Adrenal gland (tissue), 12 donors: ENCODE results near the gene BMP15. TPM values are rescaled to one million over a fixed set of nuclear protein-coding genes. Genes with fewer than 3 reads are reported as not detected.

Experiments used
- DNase-seq, 7 donors: peaks; one replicate each; pipeline ENCODE4 v3.0.0-alpha.2; 2019 to 2020
- H3K27ac ChIP-seq, 5 donors: fragments of 200-600 bp; sonication (generic) in 4 of 5; 1 replicate in 3 of 5; 2 replicates in 2 of 5; pipeline versions ENCODE4 v1.5.1 to v1.8.0; 2016 to 2020; ENCODE audit warnings: mild to moderate bottlenecking in 1 of 5
- H3K27me3 ChIP-seq: fragments of 200-600 bp; 2 replicates; pipeline ENCODE4 v1.8.0; 2021
- H3K36me3 ChIP-seq, 2 donors: fragments of 200-600 bp; replicated peaks in 1 of 2; 1 replicate in 1 of 2; 2 replicates in 1 of 2; pipeline versions ENCODE4 v1.5.1 to v1.8.0; 2018 to 2022
- H3K4me1 ChIP-seq, 2 donors: fragments of 200-600 bp; replicated peaks in 1 of 2; 1 replicate in 1 of 2; 2 replicates in 1 of 2; pipeline versions ENCODE4 v1.5.1 to v1.8.0; 2018 to 2021
- H3K4me3 ChIP-seq, 4 donors: fragments of 200-600 bp; sonication (generic) in 3 of 4; one replicate each; pipeline ENCODE4 v1.5.1; 2016 to 2018
- H3K9me3 ChIP-seq, 3 donors: fragments of 200-600 bp; sonication (generic) in 1 of 3; replicated peaks in 1 of 3; 1 replicate in 2 of 3; 2 replicates in 1 of 3; pipeline versions ENCODE4 v1.5.1 to v1.8.0; 2016 to 2021
- POLR2A ChIP-seq, 2 donors: fragments of 450-650 bp; IDR thresholded peaks; one replicate each; pipeline ENCODE4 v1.6.1; 2017; ENCODE audit warnings: antibody characterized with exemption in 2 of 2, mild to moderate bottlenecking in 2 of 2, moderate library complexity in 1 of 2
- WGBS, 4 donors: extraction: QIAGEN DNeasy Blood & Tissue Kit in 2 of 4; methylation state at CpG; one replicate each; pipeline versions ENCODE4 v1.1.5 to v1.1.7; 2013 to 2017; 5-methylcytosine and 5-hydroxymethylcytosine counted together
- intact Hi-C, 2 donors: fragments of 100-400 bp; cut with DNase I; formaldehyde crosslinking; loops; one replicate each; pipeline versions ENCODE4 v1.14.1 to v1.15.0; 2022 to 2023
- polyA plus RNA-seq, 3 donors: library from polyadenylated mRNA; stranded (reverse); fragments of 200-250 nt in 2 of 3; fragments of 350-450 nt in 1 of 3; fragmentation: Illumina TruSeq in 1 of 3; extraction: RNeasy Lipid Tissue Mini Kit (QIAGEN cat#74804) in 1 of 3; gene quantifications; one replicate each; pipeline ENCODE4 v1.2.3, GENCODE V29; 2013 to 2014
- total RNA-seq, 9 donors: library from RNA; depleted of rRNA in 4 of 9; stranded (reverse); fragments of >200 nt in 4 of 9; fragments of 120-200 nt in 1 of 9; fragmentation: NEBNext Ultra II Directional in 1 of 9; extraction: Animal tissue kit (Norgen Biotek cat#: 25700) in 1 of 9; gene quantifications; one replicate each; pipeline versions ENCODE4 v1.1.0 to v1.2.4, GENCODE V29; 2013 to 2023
- TF ChIP-seq, protein P1 (sequence below), 6 experiments: fragments of 450-650 bp in 4 of 6; fragments of 200-600 bp in 2 of 6; sonication (generic) in 1 of 6; IDR thresholded peaks; 1 replicate in 5 of 6; 2 replicates in 1 of 6; pipeline versions ENCODE4 v1.5.1 to v1.8.0; 2016 to 2021; ENCODE audit warnings: antibody characterized with exemption in 6 of 6, mild to moderate bottlenecking in 2 of 6, moderate library complexity in 1 of 6
- donor health status: healthy with polysubstance abuse.
- donor health status: Bipolar disorder and iron deficiency.
- donor health status: DM: yes; HTN: yes; CAD: no.
- donor health status: DM: no; HTN: no; CAD: no.
- donor health status: DM: no; HTN: no; CAD: no.
- donor health status: DM: yes; HTN: yes; CAD: no.

Gene BMP15
- total and polyA plus RNA-seq, 12 donors = not detected

DNA sequence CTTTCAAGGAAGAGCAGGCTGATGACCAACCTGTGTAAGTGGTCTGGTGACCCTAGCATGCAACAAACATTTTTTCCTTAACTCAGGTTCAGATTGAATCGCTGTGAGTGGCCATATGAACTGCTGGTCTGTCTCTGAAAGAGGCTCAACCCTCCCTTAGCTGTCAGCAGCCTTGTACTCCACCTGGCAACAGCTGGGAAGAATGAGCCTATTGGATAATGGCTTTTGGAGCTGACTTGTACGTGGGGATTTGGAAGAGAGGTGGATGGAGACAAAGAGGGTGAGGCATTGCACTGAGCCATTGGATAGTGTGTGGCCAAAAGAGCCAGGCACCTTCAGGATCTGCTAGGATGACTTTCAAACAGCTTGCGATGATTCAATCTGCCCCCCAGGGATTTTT, 35.7 kb upstream of the BMP15 start:
- Histone ChIP-seq H3K36me3 (no peaks in the 10 kb centered on the region), H3K27me3 (peaks cover 35% of the 10 kb centered on the region), H3K9me3 (no peaks in the 10 kb centered on the region), H3K4me3 (no peak overlapping the region), H3K27ac (no peak overlapping the region), H3K4me1 (no peaks in the 10 kb centered on the region)
- TF ChIP-seq, protein P1, sequence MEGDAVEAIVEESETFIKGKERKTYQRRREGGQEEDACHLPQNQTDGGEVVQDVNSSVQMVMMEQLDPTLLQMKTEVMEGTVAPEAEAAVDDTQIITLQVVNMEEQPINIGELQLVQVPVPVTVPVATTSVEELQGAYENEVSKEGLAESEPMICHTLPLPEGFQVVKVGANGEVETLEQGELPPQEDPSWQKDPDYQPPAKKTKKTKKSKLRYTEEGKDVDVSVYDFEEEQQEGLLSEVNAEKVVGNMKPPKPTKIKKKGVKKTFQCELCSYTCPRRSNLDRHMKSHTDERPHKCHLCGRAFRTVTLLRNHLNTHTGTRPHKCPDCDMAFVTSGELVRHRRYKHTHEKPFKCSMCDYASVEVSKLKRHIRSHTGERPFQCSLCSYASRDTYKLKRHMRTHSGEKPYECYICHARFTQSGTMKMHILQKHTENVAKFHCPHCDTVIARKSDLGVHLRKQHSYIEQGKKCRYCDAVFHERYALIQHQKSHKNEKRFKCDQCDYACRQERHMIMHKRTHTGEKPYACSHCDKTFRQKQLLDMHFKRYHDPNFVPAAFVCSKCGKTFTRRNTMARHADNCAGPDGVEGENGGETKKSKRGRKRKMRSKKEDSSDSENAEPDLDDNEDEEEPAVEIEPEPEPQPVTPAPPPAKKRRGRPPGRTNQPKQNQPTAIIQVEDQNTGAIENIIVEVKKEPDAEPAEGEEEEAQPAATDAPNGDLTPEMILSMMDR (IDR thresholded peaks at IDR 0.05) = no peak
- TF ChIP-seq POLR2A (IDR thresholded peaks at IDR 0.05) = no peak
- no peak for DNase-seq
- intact Hi-C loops = no loop called here
- WGBS, 4 donors = 38 to 68% (median 45%) methylated on average over 2 to 3 of the region's 3 CpGs

DNA sequence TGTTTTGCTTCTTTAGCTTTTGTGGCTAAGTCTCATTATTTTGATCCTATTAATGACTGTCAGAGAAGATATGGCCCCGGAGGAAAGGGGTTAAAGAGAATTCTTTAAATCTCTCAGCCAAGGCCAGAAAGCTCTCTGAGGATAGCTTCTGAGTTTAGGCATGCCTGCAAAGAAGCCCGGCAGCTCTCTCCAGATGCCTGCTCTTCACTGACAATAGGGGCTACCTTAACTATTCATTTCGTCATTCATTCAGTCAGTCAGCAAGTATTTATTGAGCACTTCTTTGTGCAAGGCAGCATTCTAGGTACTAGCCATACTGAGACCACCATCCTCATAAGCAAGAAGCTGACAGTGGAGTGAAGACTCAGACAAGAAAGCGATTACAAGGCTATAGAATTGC, 34.0 kb upstream of the BMP15 start:
- TF ChIP-seq, protein P1 (IDR thresholded peaks at IDR 0.05) = no peak
- TF ChIP-seq POLR2A (IDR thresholded peaks at IDR 0.05) = no peak
- Histone ChIP-seq H3K27me3 (peaks cover 28% of the 10 kb centered on the region), H3K9me3 (no peaks in the 10 kb centered on the region), H3K4me1 (no peaks in the 10 kb centered on the region), H3K36me3 (no peaks in the 10 kb centered on the region), H3K27ac (no peak overlapping the region), H3K4me3 (no peak overlapping the region)
- DNase-seq = no peak
- WGBS, 4 donors = 60 to 70% (median 62%) methylated on average over 3 to 4 of the region's 4 CpGs
- intact Hi-C loops = no loop called here

DNA sequence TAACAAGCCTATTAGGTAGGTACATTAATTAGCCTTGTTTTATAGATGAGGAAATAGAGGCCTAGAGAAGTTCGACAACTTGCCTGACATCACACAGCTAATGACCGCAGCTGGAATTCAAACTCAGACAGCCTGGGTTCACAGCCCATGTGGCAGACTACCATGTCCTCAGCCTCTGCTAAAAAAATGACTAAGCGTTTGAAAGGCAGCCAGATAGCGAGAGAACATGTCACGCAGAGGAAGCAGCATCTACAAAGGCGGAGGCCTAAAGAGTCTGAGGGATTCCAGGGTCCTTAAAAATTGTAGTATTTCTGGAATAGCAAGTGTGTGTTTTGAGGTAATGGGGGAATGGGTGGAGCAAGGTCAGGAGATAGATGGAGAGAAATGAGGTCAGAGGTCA, 33.2 kb upstream of the BMP15 start:
- 69 to 81% (median 77%) methylated on average over 6 of the region's 6 CpGs for WGBS, 4 donors
- DNase-seq = peak in 1 of 7 donors; percentile 1
- intact Hi-C loops = no loop called here

DNA sequence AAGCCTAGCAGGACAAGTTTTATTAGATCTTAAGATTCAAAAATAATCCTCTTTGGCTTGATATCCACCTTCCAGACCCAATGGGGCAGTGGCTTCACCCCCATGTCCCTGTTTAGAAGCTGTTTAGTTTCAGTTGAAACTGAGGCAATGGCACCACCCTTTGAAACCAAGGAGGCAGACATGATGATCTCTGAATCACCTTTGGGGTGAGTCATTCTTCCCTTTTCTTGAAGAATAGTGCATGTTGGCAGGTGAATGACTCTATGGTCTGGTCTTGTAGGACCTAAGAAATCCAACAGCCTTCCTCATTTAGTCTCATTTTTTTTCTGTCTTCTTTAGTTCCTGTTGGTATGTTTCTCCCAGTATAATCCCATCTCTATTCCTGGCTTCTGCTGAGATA, 29.5 kb upstream of the BMP15 start:
- peaks cover 11% of the 10 kb centered on the region for H3K27me3 ChIP-seq
- H3K9me3 ChIP-seq = no peaks in the 10 kb centered on the region
- no peaks in the 10 kb centered on the region for H3K36me3 ChIP-seq
- DNase-seq = no peak
- H3K4me3 ChIP-seq = no peak overlapping the region
- TF ChIP-seq POLR2A (IDR thresholded peaks at IDR 0.05) = no peak
- TF ChIP-seq, protein P1 (IDR thresholded peaks at IDR 0.05) = no peak
- H3K27ac ChIP-seq = no peak overlapping the region
- intact Hi-C loops = no loop called here
- no peaks in the 10 kb centered on the region for H3K4me1 ChIP-seq

More for the DNA sequence above, 33.2 kb upstream of the BMP15 start:
- peaks cover 28% of the 10 kb centered on the region for H3K27me3 ChIP-seq
- no peaks in the 10 kb centered on the region for H3K9me3 ChIP-seq
- no peaks in the 10 kb centered on the region for H3K4me1 ChIP-seq
- no peak for TF ChIP-seq POLR2A (IDR thresholded peaks at IDR 0.05)
- TF ChIP-seq, protein P1 (IDR thresholded peaks at IDR 0.05) = no peak
- H3K27ac ChIP-seq = no peak overlapping the region
- no peak overlapping the region for H3K4me3 ChIP-seq
- H3K36me3 ChIP-seq = no peaks in the 10 kb centered on the region
